ENCODE results near the gene GPC5. TPM values are rescaled to one million over a fixed set of nuclear protein-coding genes. Genes with fewer than 3 reads are reported as not detected.
"Not testable (repeated sequence)": the region's sequence is repeated elsewhere in the genome, so short reads cannot be mapped to it uniquely, and the experiment has no call there.

GPC5 gene
- total RNA-seq, 1 donor from 2014 or later, result 4.0 TPM

DNA sequence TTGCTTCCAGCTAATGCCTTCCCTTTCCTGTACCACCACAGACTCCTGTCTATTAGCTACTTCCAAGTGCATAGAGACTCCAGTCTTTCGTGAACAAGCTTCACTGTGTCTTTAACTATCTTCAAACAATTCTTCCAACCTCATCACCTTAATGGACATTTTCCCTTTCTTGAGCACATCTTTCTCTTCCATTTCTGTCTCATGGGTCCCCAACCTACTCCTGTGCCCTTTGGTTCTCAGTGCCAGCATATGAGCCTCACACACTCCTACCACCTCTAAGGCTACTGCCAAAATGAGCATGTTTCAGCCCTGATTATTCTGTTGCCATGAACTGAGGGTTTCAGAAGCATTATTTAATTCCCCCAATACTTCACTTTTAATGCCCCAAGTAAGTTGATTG, 360.3 kb downstream of the GPC5 start:
- DNase-seq (ENCODE audit: extremely low read depth, low read depth, low spot score), result no peak

DNA sequence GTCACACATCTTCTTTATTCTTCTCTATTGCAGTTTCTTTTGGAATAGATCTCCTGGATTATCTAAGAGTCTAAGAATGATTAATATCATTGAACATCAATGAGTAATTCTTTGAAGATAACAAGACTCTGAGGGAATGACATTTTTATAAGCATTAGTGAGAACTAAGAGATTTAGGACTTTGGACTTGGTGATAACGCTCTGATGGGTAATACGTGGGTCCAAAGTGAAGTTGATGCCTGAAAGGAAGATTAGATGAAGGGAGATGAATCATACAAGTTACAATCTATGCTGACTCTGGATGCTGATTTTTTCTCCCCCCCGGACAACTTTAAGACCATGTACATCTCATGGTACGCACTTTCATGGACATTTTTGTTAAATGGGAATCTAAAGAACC, 364.5 kb downstream of the GPC5 start:
- no peak for DNase-seq (ENCODE audit: extremely low read depth, low read depth, low spot score)

DNA sequence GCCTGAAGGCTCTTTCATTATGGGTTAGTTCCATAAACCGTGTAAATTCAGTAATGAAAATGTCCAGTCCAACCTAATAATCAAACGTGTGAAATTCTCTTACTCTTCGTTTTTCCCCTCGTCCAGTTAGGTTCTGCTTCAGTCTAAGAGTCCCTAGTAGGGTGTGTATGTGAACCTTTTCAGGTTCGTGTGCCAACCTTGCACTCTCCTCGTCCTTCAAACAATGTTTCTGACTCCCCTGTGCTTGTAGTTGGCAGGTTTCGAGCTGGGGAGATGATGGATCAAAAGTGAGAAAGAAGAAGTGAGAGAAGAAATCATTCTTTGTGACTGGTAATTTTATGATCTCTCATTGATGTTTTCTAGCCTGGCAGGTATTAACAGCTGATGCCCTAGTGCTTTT, 366.1 kb downstream of the GPC5 start:
- DNase-seq (ENCODE audit: extremely low read depth, low read depth, low spot score), result no peak

DNA sequence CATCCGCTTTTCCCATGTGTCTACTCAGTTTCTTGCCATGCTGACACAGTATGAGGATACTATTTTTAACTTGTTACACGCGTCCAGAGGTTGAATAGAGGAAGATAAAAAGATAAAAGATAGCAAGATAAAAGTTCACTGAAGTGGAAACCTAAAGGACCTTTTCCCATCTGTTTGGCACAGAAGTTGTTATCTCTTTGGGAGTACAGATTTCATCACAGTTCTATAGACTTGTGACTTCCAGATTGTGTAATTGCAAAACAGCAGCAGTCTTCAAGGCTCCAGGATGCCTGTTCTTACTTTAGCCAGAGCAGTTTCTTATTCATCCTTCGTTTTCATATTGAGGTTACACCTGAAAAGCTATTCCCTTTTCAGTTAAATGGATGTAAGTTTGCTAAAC, 369.2 kb downstream of the GPC5 start:
- no peak for DNase-seq (ENCODE audit: extremely low read depth, low read depth, low spot score)

DNA sequence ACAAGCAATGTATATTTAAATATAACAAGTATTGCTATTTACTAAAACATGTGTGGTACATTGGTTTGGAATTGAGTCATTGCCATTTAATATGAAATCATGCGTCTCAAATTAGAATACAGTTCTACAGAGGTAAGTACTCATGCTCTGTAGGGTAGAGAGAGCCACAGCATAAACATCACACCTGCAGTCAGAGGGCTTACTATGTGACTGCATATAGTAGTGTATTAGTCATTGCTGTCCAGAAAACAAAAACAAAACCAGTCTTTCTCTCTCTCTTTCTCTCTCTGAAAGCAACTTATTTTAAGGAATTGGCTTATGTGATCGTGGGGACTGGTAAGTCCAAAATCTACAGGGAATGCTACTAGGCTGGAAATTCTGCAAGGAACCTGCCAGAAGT, 370.3 kb downstream of the GPC5 start:
- no peak for DNase-seq (ENCODE audit: extremely low read depth, low read depth, low spot score)

DNA sequence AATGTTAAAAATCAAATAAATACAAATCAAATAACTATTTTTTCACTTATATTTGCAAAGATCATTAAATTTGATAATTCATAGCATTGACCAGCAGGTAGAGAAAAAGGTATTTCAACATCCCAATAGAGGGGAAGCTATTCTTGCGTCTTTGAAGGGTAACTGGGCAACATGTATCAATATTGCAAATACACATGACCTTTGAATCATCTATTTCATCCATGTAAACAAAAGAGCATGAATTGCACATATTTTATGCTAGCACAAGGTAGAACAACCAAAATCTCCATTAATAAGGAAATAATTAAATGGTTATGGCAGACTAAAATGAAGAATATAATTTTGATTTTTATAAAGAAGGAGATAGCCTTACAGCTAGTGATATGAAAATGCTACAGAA, 372.8 kb downstream of the GPC5 start:
- no peak for DNase-seq (ENCODE audit: extremely low read depth, low read depth, low spot score)

DNA sequence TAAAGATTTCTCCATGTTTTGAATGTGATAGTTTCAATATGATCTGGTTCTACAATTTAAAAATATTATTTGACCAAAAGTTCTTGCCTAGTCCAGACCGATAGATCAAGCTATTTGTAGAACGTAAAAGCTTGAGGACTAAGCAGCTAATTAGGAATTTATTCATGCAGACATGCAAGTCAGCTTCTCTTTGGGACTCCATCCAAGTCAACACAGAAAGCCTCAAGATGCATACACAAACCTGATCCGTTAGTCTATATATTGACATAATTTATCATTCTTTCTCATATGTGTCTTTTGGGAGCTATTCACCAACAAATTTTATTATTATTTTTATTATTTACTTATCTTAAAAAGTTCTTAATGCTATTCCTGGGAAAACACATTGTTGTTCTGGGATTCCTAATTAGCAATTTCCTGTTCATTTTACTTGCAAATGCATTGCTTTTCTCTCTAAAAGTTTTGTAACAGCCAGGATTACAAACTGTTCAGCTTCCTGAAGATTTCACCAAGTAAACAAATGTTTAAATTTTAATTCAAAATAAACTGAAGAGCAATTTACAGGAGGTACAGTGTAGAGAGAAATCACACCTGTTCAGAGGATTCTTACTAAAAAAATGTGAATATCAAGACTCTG, 375.3 kb downstream of the GPC5 start:
- DNase-seq (ENCODE audit: extremely low read depth, low read depth, low spot score), result no peak

DNA sequence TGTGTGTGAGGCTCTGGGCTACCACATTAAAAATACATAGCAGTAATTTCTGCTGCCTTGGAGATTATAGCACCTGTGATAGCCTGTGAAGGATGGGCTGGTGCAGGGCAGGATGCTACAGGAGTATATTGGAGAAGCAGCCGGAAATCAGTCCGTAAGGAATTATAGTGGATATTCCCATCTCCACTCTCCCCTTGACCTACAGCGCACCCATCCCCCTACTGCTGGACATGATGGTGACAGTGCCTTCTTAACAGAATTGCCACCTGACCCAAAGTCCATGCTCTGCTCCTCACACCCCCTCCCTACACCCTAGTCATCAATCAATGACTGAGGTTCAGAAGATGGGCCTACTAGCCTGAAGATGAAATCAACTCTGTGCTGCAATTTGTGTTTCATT, 376.0 kb downstream of the GPC5 start:
- DNase-seq (ENCODE audit: extremely low read depth, low read depth, low spot score), result no peak

DNA sequence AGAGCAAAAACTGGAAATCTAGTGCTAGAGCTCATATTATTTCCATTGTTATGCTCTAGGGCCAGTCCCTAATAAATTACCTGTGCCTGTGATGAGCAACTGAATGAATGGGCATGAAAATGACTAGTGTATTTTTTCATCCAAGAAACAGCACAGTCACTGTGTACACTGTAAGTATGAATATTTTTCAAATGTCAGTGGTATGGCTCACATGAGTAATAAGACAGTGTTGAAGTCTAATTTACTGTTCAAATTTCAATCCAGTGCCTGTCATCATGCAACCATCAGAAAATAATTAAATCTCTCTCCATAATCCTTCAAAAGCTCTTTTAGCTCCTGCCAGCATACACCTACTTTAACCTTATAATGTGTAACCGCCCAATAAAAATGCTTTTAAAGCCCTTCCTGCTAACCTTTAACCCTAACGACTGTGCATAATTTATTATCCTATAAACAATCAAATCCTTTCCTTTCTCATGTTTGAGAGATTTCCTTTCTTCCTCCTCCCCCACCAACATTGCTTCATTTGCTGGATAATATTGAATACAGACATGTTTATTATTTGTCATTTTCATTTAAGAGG, 378.3 kb downstream of the GPC5 start:
- DNase-seq (ENCODE audit: extremely low read depth, low read depth, low spot score), result no peak

DNA sequence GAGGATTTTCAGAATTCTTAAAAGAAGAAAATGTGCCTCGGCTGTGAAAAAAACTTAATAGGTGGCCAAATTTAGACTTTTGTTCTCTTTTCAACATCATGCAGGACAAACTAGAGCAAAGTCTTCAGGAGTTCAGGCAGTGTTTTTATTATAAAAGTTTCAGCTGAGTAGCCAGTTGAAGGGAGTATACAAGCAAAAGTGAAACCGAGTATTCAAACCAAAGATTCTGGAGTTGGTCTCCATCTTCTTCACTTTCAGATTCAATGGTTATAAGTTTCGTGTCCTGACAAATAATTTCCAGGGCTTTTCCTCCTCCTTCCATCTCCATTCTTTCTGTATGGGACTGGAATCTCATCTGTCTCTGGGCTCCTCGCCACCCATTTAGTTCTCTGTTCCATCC, 379.7 kb downstream of the GPC5 start:
- DNase-seq (ENCODE audit: extremely low read depth, low read depth, low spot score), result no peak

DNA sequence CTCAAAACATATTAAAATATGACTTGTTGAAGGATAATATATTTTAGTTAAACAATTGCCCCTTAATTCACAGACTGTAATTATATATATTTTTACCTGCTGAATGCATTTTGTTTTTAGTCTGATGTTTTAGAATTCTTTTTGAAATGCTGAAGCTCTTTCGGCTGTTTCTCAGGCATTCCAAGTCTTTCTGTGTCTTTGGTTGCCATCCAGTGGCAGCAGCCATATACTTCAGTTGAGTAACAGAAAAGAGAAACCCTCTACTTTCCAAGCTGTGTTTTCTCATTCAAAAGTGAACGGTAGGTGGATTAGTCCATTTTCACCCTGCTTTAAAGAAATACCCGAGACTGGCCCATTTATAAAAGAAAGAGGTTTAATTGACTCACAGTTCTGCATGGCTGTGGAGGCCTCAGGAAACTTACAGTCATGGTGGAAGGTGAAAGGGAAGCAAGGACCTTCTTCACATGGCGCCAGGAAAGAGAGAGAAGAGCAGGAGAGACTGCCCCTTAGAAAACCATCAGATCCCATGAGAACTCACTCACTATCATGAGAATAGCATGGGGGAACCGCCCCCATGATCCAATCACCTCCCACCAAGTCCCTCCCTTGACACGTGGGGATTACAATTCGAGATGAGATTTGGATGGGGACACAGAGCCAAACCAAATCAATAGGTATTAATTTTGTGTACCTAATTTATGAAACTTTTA, 383.7 kb downstream of the GPC5 start:
- DNase-seq (ENCODE audit: extremely low read depth, low read depth, low spot score), result not testable (repeated sequence)

DNA sequence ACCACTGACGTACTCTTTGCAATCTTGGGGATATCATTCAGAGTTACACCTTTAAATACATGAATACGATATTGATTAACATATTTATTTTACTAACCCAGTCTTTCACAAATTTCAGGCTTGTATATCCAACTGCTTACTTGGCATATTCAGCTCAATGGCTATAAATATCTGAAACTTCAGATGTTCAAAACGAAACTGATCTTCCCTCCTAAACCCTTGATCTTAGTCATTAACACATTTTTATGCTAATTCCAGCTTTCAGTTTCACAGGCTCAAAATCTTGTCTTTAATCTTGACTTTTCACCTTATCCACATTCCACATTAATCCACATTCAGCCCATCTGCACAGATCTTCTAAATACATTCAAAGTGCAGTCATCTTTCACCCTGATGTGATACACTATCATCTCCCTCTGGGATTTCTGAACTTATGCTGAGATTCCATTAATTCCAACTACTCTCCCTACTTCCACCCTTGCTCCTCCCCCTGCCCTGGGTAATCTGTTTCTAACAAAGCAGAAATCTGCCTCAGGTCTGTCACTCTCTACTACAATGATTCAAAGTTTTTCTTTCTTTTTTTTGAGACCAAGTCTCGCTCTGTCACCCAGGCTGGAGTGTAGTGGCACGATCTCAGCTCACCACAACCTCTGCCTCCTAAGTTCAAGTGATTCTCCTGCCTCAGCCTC, 387.2 kb downstream of the GPC5 start:
- no peak for DNase-seq (ENCODE audit: extremely low read depth, low read depth, low spot score)

DNA sequence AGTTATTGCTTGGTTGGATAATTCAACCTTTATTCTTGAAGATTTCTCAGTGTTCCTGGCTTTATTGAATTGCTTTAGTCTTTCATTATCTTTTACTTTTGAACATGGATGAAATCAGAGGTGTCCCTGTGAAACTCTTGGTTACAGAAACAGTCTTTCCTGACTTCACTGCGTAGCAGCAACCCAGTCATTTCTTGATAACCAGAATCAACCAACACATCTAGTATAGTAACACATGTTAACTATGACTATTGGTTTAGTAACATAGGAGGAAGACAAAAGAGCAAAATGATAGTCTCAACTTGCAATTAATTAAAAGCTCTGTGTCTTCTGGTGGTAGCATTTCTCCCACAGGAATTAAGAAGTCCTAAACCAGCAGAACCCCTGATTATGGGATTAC, 393.6 kb downstream of the GPC5 start:
- no peak for DNase-seq (ENCODE audit: extremely low read depth, low read depth, low spot score)

DNA sequence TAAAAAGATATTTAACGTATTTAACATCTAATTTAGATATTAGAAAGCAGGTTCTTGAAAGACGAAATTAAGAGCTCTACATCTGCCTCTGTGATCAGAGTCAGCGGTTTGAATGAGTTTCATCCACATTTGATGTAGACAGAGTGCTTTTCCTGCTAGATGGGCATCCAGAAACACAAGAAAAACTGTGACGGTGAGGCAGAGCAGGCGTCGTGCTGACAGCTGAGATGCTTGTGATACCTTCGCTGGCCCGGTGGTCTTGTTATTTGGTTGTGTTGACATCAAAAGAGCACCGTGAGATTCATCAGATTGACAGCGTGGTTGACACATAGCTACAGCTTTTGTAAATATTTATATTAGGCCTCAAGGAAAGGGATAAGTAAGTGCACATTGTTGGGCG, 399.1 kb downstream of the GPC5 start:
- no peak for DNase-seq (ENCODE audit: extremely low read depth, low read depth, low spot score)

DNA sequence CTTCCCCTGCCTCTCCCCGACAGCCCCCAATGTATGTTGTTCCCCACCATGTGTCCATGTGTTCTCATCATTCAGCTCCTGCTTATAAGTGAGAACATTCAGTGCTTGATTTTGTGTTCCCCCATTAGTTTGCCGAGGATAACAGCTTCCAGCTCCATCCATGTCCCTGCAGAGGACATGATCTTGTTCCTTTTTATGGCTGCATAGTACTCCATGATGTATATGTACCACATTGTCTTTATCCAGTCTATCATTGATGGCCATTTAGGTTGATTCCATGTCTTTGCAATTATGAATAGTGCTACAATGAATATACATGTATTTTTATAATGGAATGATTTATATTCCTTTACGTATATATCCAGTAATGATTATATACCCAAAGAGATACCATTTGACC, 399.9 kb downstream of the GPC5 start:
- DNase-seq (ENCODE audit: extremely low read depth, low read depth, low spot score), result not testable (repeated sequence)

DNA sequence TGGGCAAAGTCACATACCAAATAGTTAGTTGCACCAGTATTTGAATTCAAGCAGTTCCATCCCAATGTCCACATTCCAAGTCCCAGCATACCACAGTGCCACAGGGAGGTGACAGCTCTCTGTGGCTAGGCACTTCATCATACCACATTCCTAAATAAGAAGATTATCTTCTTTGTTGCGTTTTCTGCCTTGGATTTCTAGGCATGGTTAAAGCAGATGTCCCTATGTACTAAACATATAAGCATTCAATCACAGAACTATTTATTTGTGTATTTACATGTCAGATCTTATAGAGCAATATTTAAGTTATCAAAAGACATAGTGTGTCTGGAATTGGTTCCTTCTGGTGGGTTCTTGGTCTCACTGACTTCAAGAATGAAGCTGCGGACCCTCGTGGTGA, 403.4 kb downstream of the GPC5 start:
- not testable (repeated sequence) for DNase-seq (ENCODE audit: extremely low read depth, low read depth, low spot score)

DNA sequence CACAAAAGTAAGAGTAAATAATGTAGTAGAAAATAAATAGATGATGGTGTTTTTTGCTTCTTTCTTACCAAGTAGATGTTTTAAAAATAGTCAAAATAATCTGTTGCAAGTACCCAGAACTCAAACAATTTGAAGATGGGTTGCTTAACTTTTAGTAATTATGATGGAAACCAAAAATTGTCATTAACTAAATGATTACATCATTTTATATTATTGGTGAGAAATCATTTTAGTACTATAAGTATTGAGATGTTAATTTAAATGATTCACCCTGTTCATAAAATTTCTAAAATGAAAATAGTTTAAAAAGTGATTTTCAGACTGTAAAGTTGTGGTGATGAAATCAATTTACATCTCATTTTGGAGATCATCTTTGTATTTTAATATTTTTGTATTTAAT, 404.5 kb downstream of the GPC5 start:
- no peak for DNase-seq (ENCODE audit: extremely low read depth, low read depth, low spot score)

DNA sequence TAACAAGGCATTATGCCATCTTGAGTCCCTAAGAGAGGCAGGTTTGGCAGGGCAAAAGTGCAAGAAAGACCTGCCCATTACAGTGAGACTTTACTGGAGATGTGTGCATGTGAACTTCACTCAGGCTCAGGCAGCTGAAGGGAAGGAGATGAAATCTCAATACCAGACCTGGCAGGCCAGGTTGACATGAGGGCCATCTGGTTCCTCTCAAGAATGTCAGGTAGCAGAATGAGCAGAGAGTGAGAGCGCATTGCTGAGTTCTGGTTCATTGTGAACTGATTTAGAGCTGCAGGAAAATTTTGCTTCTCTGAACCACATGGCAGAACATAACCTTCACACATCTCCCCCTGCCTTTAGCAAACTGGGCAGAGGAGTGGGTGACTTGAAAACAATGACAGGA, 406.3 kb downstream of the GPC5 start:
- DNase-seq (ENCODE audit: extremely low read depth, low read depth, low spot score), result no peak

DNA sequence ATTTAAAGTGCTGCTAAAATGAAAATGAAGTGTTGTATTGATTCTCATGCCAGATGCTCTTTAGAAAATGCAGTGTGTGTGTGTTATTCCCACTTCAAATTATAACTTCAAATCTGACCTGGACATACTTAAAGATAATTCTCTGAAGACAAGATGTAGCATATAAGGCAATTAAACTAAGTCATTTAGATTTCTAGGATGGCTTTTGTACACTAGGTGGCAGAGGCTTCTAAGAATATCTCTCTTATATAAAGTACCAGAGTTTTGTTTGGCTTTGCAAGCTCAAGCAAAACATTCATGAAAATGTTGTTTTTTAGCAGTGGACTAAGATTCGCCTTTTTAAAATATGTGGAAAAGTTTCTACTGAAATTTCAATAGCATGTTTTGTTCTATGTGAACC, 407.2 kb downstream of the GPC5 start:
- DNase-seq (ENCODE audit: extremely low read depth, low read depth, low spot score), result no peak

DNA sequence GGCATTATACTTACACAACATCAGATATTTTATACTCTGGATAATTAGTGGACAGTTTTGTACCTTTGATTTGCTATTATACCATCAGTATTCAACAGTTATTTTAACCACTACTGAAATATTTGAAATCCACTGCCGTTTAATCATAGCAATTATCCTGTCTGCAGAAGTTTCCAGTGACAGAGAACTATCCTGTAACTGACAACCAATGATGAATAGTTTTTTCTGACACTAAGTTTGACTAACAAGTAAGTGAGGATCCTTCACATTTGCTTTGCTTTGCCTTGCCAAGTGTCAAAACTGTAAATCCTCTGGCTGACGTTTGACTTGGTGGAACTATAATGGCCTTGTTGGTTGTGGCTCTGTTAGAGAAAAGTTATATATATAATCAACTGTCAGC, 410.7 kb downstream of the GPC5 start:
- no peak for DNase-seq (ENCODE audit: extremely low read depth, low read depth, low spot score)

DNA sequence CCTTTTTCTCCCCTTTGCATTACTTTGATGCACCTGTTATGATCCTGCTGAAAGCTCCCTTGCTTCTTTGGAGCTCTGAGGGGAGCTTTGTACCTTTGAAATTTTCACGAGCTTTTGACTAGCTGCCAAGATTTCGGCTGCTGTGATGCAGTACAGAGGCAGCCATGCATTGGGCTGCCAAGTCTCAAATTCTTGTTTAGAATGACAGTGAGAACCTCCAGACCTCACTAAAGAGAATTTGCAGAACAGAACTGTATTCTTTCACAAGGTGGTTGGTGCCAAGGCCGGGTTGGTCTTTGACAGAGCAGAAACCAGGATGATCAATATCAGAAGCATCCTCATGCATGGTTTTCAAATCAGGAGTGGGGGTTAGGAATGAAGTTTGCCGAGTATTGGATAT, 414.8 kb downstream of the GPC5 start:
- no peak for DNase-seq (ENCODE audit: extremely low read depth, low read depth, low spot score)

DNA sequence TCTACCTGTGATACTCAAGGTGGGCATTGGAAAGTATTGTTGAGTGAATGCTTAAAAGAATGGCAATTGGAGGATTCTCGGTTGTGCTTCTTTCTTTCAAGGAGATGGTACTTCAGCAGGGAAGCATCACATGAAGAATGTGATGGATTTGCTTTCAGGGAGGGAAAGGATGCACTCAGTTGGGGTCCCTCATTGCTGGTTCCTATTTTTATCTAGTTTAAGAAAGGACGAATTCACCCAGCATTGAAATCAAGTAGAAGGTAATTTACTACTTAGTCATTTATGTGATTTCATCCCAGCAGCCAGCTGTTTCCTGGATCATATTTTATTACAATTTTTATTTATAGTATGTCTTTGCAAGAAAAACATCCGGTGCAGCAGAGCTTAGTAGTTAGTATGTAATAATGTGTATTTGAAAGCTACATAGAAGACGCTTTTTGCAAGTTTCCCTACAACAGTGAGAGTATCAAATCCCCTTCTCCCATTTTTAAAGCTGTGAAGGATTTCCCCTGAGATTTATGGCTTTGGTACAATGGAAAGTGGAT, 417.9 kb downstream of the GPC5 start:
- no peak for DNase-seq (ENCODE audit: extremely low read depth, low read depth, low spot score)
